Neural crest cell (in vitro differentiated cells): ENCODE results near the gene OR10G3. TPM values are rescaled to one million over a fixed set of nuclear protein-coding genes. Genes with fewer than 3 reads are reported as not detected.

ENCODE experiments used
- DNase-seq: peaks from one replicate; pipeline ENCODE4 v3.0.0; 2021; ENCODE audit warnings: low read depth, mixed read lengths, low spot score
- H3K27ac Mint-ChIP-seq: one replicate; pipeline ENCODE4 v1.8.0; 2021; ENCODE audit warnings: mild to moderate bottlenecking, mixed read lengths; ENCODE audit not compliant: unreplicated experiment
- H3K27me3 Mint-ChIP-seq: 2 replicates; pipeline ENCODE4 v1.8.0; 2021; ENCODE audit warnings: low read depth, mild to moderate bottlenecking, mixed read lengths
- H3K36me3 Mint-ChIP-seq: 2 replicates; pipeline ENCODE4 v1.8.0; 2021; ENCODE audit warnings: low read depth, mild to moderate bottlenecking, mixed read lengths
- H3K4me1 Mint-ChIP-seq: 2 replicates; pipeline ENCODE4 v1.8.0; 2021; ENCODE audit warnings: mixed read lengths
- H3K4me3 Mint-ChIP-seq: one replicate; pipeline ENCODE4 v1.8.0; 2021; ENCODE audit warnings: mild to moderate bottlenecking, mixed read lengths
- H3K9me3 Mint-ChIP-seq: 2 replicates; pipeline ENCODE4 v1.8.0; 2021; ENCODE audit warnings: mixed read lengths
- total RNA-seq: library from RNA; stranded (reverse); gene quantifications from 2 replicates; pipeline ENCODE4 v1.2.1, GENCODE V29; 2021
- TF ChIP-seq, protein P1 (sequence below): fragments of 200-600 bp; sonication (generic); conservative IDR thresholded peaks from 2 replicates; pipeline ENCODE4 v1.5.0; 2021; ENCODE audit warnings: antibody characterized with exemption, mild to moderate bottlenecking

The OR10G3 gene
- total RNA-seq, 1 donor from 2014 or later = not detected

DNA sequence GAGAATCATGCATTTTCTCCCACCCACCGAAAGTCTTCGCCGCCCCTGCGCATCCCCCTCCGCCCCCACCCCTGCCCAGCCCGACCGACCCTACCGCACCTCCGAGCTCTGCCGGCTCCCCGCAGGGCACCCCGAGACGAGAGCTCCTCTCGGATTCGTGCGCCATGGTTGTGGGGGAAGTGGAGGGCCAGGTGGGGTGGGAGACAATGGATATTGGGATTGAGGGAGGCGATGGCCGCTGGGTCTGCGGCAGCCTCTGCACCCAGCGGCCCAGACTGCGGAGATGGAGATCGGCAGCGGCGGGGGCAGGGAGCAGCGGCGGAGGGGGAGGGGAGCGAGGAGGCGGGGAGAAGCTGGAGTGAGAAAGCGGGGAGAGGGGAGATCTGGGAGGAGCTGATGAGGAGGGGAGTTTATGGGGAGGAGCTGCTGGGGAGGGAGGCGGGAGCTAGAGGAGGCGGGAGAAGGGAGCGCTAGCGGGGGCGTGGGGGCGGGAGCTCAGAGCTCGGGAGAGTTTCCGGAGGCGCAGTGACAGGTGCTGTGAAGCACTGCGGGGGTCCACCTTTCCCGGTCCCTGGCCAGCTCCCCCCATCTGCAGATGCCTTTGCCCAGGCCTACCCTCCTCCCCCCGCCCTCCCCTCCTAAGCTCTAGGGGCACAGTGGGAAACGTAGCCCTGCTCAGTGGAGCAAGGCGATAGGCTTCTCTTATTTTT lies 53.8 kb downstream of the OR10G3 start, which contains the start of gene SALL2:
Gene SALL2, minus strand, starts transcription at position 385 of the 710 bp plus-strand sequence. Its CDS starts 219 bp downstream, at position 166.
- peaks cover 70% of the 10 kb centered on the region for H3K4me1 Mint-ChIP-seq
- H3K9me3 Mint-ChIP-seq = no peaks in the 10 kb centered on the region
- H3K27me3 Mint-ChIP-seq = no peaks in the 10 kb centered on the region
- H3K36me3 Mint-ChIP-seq = peaks cover 29% of the 10 kb centered on the region
- DNase-seq = peak; percentile 76
- peak within 1 kb of the TSS; percentile 93 for H3K4me3 Mint-ChIP-seq
- H3K27ac Mint-ChIP-seq = peak within 1 kb of the TSS; percentile 81
- TF ChIP-seq, protein P1, sequence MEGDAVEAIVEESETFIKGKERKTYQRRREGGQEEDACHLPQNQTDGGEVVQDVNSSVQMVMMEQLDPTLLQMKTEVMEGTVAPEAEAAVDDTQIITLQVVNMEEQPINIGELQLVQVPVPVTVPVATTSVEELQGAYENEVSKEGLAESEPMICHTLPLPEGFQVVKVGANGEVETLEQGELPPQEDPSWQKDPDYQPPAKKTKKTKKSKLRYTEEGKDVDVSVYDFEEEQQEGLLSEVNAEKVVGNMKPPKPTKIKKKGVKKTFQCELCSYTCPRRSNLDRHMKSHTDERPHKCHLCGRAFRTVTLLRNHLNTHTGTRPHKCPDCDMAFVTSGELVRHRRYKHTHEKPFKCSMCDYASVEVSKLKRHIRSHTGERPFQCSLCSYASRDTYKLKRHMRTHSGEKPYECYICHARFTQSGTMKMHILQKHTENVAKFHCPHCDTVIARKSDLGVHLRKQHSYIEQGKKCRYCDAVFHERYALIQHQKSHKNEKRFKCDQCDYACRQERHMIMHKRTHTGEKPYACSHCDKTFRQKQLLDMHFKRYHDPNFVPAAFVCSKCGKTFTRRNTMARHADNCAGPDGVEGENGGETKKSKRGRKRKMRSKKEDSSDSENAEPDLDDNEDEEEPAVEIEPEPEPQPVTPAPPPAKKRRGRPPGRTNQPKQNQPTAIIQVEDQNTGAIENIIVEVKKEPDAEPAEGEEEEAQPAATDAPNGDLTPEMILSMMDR = no peak

DNA sequence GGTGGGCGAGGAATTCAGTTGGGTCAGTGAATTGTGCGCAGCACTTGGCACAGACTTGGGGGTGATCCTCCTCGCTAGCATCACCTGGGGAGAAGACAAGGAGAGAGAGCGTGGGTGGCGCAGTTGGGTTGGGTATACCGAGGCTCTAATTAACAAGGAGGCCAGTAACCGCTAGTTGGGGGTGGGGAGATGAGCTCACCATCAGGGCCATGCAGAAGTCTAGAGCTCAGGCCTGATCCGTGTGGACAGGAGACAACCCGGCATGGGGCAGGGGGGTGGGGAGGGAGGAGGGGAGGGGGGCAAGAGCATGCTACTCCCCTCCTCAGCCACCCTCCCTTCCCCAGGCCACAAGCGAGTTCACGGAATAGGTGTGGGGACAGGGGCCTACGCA lies 54.3 kb downstream of the OR10G3 start:
- DNase-seq = no peak
- H3K4me3 Mint-ChIP-seq = peak overlapping the region; percentile 93
- no peaks in the 10 kb centered on the region for H3K27me3 Mint-ChIP-seq
- peaks cover 33% of the 10 kb centered on the region for H3K36me3 Mint-ChIP-seq
- H3K9me3 Mint-ChIP-seq = no peaks in the 10 kb centered on the region
- TF ChIP-seq, protein P1 = no peak
- H3K27ac Mint-ChIP-seq = peak overlapping the region; percentile 81
- H3K4me1 Mint-ChIP-seq = peaks cover 71% of the 10 kb centered on the region

- H3K27me3 Mint-ChIP-seq = no peaks in the 10 kb centered on the region
- H3K4me3 Mint-ChIP-seq = peak overlapping the region; percentile 93
- DNase-seq = no peak
- H3K36me3 Mint-ChIP-seq = peaks cover 37% of the 10 kb centered on the region
- peak overlapping the region; percentile 81 for H3K27ac Mint-ChIP-seq
- TF ChIP-seq, protein P1 = no peak
- H3K9me3 Mint-ChIP-seq = no peaks in the 10 kb centered on the region
- H3K4me1 Mint-ChIP-seq = peaks cover 76% of the 10 kb centered on the region
Measured at GRCh38 chr14:21524575-21525490, 55.0 kb downstream of the OR10G3 start.

DNA sequence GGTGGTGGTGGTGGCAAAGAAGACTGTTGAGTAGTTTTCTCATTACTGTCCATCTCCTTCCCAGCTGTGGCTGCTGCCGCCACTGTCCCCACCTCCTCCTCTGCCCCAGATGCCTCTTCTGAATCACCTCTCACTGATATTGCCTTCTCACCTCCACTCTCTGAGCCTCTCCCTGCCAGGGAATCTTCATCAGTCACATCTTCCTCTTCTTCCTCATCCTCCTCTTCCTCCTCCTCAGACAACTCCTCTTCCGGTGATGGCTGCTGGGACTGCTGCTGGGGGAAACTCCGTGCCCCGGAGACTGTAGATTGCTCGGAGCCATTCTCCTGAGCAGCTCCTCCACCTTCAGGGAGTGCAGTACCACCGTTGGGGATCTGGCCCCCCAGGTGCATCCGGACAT lies 56.7 kb downstream of the OR10G3 start:
- DNase-seq = no peak
- peaks cover 72% of the 10 kb centered on the region for H3K4me1 Mint-ChIP-seq
- peaks cover 37% of the 10 kb centered on the region for H3K36me3 Mint-ChIP-seq
- TF ChIP-seq, protein P1 = no peak
- H3K27ac Mint-ChIP-seq = peak overlapping the region; percentile 62
- no peaks in the 10 kb centered on the region for H3K9me3 Mint-ChIP-seq
- no peaks in the 10 kb centered on the region for H3K27me3 Mint-ChIP-seq
- H3K4me3 Mint-ChIP-seq = peak overlapping the region; percentile 88

DNA sequence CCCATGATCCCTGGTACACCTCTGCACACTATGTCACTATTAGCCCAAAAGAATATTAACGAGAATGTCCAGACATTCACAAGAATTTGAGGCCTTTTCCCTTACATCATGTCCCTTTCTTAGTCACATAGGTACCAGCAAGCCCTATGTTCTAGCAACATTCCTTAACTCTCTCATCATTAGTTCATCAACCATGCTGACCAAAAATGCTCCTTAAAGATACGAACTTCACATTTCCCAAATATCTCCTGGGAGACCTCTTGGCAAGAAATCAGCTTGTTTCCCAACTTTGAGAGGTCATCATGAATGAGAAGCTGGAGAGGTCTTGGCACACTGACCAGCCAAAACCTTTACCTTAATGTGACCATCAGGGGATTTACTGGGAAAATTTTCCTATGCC lies 58.4 kb downstream of the OR10G3 start:
- peak overlapping the region; percentile 49 for H3K4me3 Mint-ChIP-seq
- no peaks in the 10 kb centered on the region for H3K9me3 Mint-ChIP-seq
- H3K27ac Mint-ChIP-seq = no peak overlapping the region
- peaks cover 35% of the 10 kb centered on the region for H3K36me3 Mint-ChIP-seq
- no peak for DNase-seq
- TF ChIP-seq, protein P1 = no peak
- H3K4me1 Mint-ChIP-seq = peaks cover 64% of the 10 kb centered on the region
- no peaks in the 10 kb centered on the region for H3K27me3 Mint-ChIP-seq
